Adrenal gland (tissue), 5 donors: Measurements from ENCODE around the gene GGTLC2.
"Not testable (repeated sequence)": the region's sequence is repeated elsewhere in the genome, so short reads cannot be mapped to it uniquely, and the experiment has no call there.

Experiments
- POLR2A ChIP-seq, 2 donors: fragments of 450-650 bp; IDR thresholded peaks; one replicate each; pipeline ENCODE4 v1.6.1; 2017; ENCODE audit warnings: antibody characterized with exemption in 2 of 2, mild to moderate bottlenecking in 2 of 2, moderate library complexity in 1 of 2
- TF ChIP-seq, protein P1 (sequence below), 6 experiments: fragments of 450-650 bp in 4 of 6; fragments of 200-600 bp in 2 of 6; sonication (generic) in 1 of 6; IDR thresholded peaks; 1 replicate in 5 of 6; 2 replicates in 1 of 6; pipeline versions ENCODE4 v1.5.1 to v1.8.0; 2016 to 2021; ENCODE audit warnings: antibody characterized with exemption in 6 of 6, mild to moderate bottlenecking in 2 of 6, moderate library complexity in 1 of 6
- donor health status: DM: no; HTN: no; CAD: no.

DNA sequence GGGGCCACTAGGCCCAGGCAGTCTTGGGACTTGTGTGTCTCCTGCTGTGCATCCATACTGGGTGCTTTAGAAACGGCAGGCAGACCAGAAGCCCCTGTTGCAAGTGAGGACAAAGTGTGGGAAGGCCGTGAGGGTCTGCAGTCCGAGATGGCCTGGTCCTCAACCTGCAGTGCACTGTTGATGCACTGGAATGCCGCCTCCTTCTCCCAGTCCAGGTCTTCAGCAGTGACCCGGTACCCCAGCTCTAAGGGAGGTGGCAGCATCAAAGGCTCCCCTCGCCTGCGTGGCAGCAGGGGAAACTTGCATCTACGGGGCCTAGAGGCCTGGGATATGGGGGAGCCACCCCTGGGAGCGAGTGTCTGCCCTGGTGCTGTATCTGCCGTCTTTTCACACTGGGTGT lies 2.2 kb upstream of the GGTLC2 start:
- TF ChIP-seq, protein P1, sequence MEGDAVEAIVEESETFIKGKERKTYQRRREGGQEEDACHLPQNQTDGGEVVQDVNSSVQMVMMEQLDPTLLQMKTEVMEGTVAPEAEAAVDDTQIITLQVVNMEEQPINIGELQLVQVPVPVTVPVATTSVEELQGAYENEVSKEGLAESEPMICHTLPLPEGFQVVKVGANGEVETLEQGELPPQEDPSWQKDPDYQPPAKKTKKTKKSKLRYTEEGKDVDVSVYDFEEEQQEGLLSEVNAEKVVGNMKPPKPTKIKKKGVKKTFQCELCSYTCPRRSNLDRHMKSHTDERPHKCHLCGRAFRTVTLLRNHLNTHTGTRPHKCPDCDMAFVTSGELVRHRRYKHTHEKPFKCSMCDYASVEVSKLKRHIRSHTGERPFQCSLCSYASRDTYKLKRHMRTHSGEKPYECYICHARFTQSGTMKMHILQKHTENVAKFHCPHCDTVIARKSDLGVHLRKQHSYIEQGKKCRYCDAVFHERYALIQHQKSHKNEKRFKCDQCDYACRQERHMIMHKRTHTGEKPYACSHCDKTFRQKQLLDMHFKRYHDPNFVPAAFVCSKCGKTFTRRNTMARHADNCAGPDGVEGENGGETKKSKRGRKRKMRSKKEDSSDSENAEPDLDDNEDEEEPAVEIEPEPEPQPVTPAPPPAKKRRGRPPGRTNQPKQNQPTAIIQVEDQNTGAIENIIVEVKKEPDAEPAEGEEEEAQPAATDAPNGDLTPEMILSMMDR (IDR thresholded peaks at IDR 0.05), result not testable (repeated sequence)
- not testable (repeated sequence) for TF ChIP-seq POLR2A (IDR thresholded peaks at IDR 0.05)
